ENCODE data around the gene TSPAN5.

Gene TSPAN5

GRCh38 chr4:98605216-98605615 lies 53.2 kb downstream of the TSPAN5 start:
- no peak overlapping the region for H2AFZ ChIP-seq (ENCODE audit: low read depth, low read length, severe bottlenecking)
- no peak overlapping the region for H3K4me3 ChIP-seq (ENCODE audit: insufficient read depth, low read length, poor library complexity, severe bottlenecking)
- no peaks in the 10 kb centered on the region for H3F3A ChIP-seq (ENCODE audit: insufficient read depth)
- no peaks in the 10 kb centered on the region for H4K20me1 ChIP-seq (ENCODE audit: low read depth, low read length)
- TF ChIP-seq EZH2phosphoT487 (conservative IDR thresholded peaks at IDR 0.05; ENCODE audit: low read length), result no peak
- no peak for TF ChIP-seq CTCF (IDR thresholded peaks at IDR 0.05; ENCODE audit: insufficient read depth, low read length, poor library complexity, severe bottlenecking)
- H3K79me2 ChIP-seq (ENCODE audit: insufficient read depth, low read length), result no peaks in the 10 kb centered on the region
- no peak overlapping the region for H3K4me2 ChIP-seq (ENCODE audit: low read depth, low read length, poor library complexity, severe bottlenecking)
- no peak overlapping the region for H3K9ac ChIP-seq (ENCODE audit: low read length)
- H3K27me3 ChIP-seq (ENCODE audit: low read length), result no peaks in the 10 kb centered on the region
- no peaks in the 10 kb centered on the region for H3K9me3 ChIP-seq (ENCODE audit: insufficient read depth, low read length)
- no peaks in the 10 kb centered on the region for H3K36me3 ChIP-seq (ENCODE audit: low read length)
- no peak overlapping the region for H3K27ac ChIP-seq (ENCODE audit: low read depth, low read length)
- no peaks in the 10 kb centered on the region for H3K9me2 ChIP-seq (replicated peaks; ENCODE audit: insufficient read depth, low read length)

- no peaks in the 10 kb centered on the region for H3K79me2 ChIP-seq (ENCODE audit: insufficient read depth, low read length)
- no peak for TF ChIP-seq EZH2phosphoT487 (conservative IDR thresholded peaks at IDR 0.05; ENCODE audit: low read length)
- no peak for TF ChIP-seq CTCF (IDR thresholded peaks at IDR 0.05; ENCODE audit: insufficient read depth, low read length, poor library complexity, severe bottlenecking)
- no peaks in the 10 kb centered on the region for H3K27me3 ChIP-seq (ENCODE audit: low read length)
- no peak overlapping the region for H2AFZ ChIP-seq (ENCODE audit: low read depth, low read length, severe bottlenecking)
- no peaks in the 10 kb centered on the region for H4K20me1 ChIP-seq (ENCODE audit: low read depth, low read length)
- H3K36me3 ChIP-seq (ENCODE audit: low read length), result no peaks in the 10 kb centered on the region
- H3K9me3 ChIP-seq (ENCODE audit: insufficient read depth, low read length), result no peaks in the 10 kb centered on the region
- no peaks in the 10 kb centered on the region for H3K9me2 ChIP-seq (replicated peaks; ENCODE audit: insufficient read depth, low read length)
- no peak overlapping the region for H3K4me2 ChIP-seq (ENCODE audit: low read depth, low read length, poor library complexity, severe bottlenecking)
- H3K9ac ChIP-seq (ENCODE audit: low read length), result no peak overlapping the region
- H3K4me3 ChIP-seq (ENCODE audit: insufficient read depth, low read length, poor library complexity, severe bottlenecking), result no peak overlapping the region
- H3K27ac ChIP-seq (ENCODE audit: low read depth, low read length), result no peak overlapping the region
- H3F3A ChIP-seq (ENCODE audit: insufficient read depth), result no peaks in the 10 kb centered on the region
Observed at GRCh38 chr4:98604723-98605122, 53.7 kb downstream of the TSPAN5 start.

GRCh38 chr4:98603683-98604521 lies 54.5 kb downstream of the TSPAN5 start:
- H3K27ac ChIP-seq (ENCODE audit: low read depth, low read length), result no peak overlapping the region
- no peak overlapping the region for H3K9ac ChIP-seq (ENCODE audit: low read length)
- H3K36me3 ChIP-seq (ENCODE audit: low read length), result no peaks in the 10 kb centered on the region
- H4K20me1 ChIP-seq (ENCODE audit: low read depth, low read length), result no peaks in the 10 kb centered on the region
- H3K9me2 ChIP-seq (replicated peaks; ENCODE audit: insufficient read depth, low read length), result no peaks in the 10 kb centered on the region
- no peaks in the 10 kb centered on the region for H3K9me3 ChIP-seq (ENCODE audit: insufficient read depth, low read length)
- TF ChIP-seq CTCF (IDR thresholded peaks at IDR 0.05; ENCODE audit: insufficient read depth, low read length, poor library complexity, severe bottlenecking), result no peak
- no peak for TF ChIP-seq EZH2phosphoT487 (conservative IDR thresholded peaks at IDR 0.05; ENCODE audit: low read length)
- no peak overlapping the region for H3K4me3 ChIP-seq (ENCODE audit: insufficient read depth, low read length, poor library complexity, severe bottlenecking)
- H3F3A ChIP-seq (ENCODE audit: insufficient read depth), result no peaks in the 10 kb centered on the region
- no peak overlapping the region for H3K4me2 ChIP-seq (ENCODE audit: low read depth, low read length, poor library complexity, severe bottlenecking)
- no peak overlapping the region for H2AFZ ChIP-seq (ENCODE audit: low read depth, low read length, severe bottlenecking)
- H3K79me2 ChIP-seq (ENCODE audit: insufficient read depth, low read length), result no peaks in the 10 kb centered on the region
- H3K27me3 ChIP-seq (ENCODE audit: low read length), result no peaks in the 10 kb centered on the region

Data from SU-DHL-6 (cell line).